Measurements from ENCODE around the gene C2CD2. TPM values are rescaled to one million over a fixed set of nuclear protein-coding genes. Genes with fewer than 3 reads are reported as not detected.

Gene C2CD2
- total RNA-seq, 2 experiments from 2014 or later = 8.2 to 8.8 TPM

- DNase-seq = no peak
- Histone ChIP-seq H3K27me3 (ENCODE audit: control insufficient read depth in 1 of 2, insufficient read depth in 2 of 2, low read length in 2 of 2) (no peaks in the 10 kb centered on the region), H3K27ac (ENCODE audit: low read depth in 1 of 2, low read length in 2 of 2) (no peak overlapping the region), H3K4me1 (ENCODE audit: insufficient read depth, low read length) (peaks cover 7% of the 10 kb centered on the region), H3K4me3 (ENCODE audit: low read length) (no peak overlapping the region), H3K9me3 (ENCODE audit: control insufficient read depth in 1 of 2, insufficient read depth in 1 of 2, low read length in 2 of 2) (no peaks in the 10 kb centered on the region), H3K36me3 (ENCODE audit: insufficient read depth, low read length) (peaks cover 25% of the 10 kb centered on the region)
- no peak overlapping the region for H3K4me3 Mint-ChIP-seq
- ChIA-PET CTCF (no interaction called here), POLR2A (no interaction called here)
- peaks cover 11% of the 10 kb centered on the region for H3K4me1 Mint-ChIP-seq (ENCODE audit: low read depth)
- H3K9me3 Mint-ChIP-seq = no peaks in the 10 kb centered on the region
- ATAC-seq (ENCODE audit: poor library complexity) = no peak
- H3K36me3 Mint-ChIP-seq (ENCODE audit: low read depth) = peaks cover 16% of the 10 kb centered on the region
- TF ChIP-seq CTCF (IDR thresholded peaks at IDR 0.05) = no peak
- no peaks in the 10 kb centered on the region for H3K27me3 Mint-ChIP-seq
- intact Hi-C loops (cut with DNase I, micrococcal nuclease) = no loop called here
- no peak overlapping the region for H3K27ac Mint-ChIP-seq
These were observed 91.8 kb downstream of the C2CD2 start for GRCh38 chr21:41861987-41862386.

- Mint-ChIP-seq H3K27me3 (no peaks in the 10 kb centered on the region), H3K9me3 (no peaks in the 10 kb centered on the region), H3K36me3 (ENCODE audit: low read depth) (peaks cover 24% of the 10 kb centered on the region), H3K4me1 (ENCODE audit: low read depth) (peaks cover 11% of the 10 kb centered on the region), H3K4me3 (no peak overlapping the region), H3K27ac (no peak overlapping the region)
- CTCF ChIA-PET = no interaction called here
- Histone ChIP-seq H3K27me3 (ENCODE audit: control insufficient read depth in 1 of 2, insufficient read depth in 2 of 2, low read length in 2 of 2) (no peaks in the 10 kb centered on the region), H3K4me1 (ENCODE audit: insufficient read depth, low read length) (peaks cover 7% of the 10 kb centered on the region), H3K36me3 (ENCODE audit: insufficient read depth, low read length) (peaks cover 32% of the 10 kb centered on the region), H3K4me3 (ENCODE audit: low read length) (no peak overlapping the region), H3K27ac (ENCODE audit: low read depth in 1 of 2, low read length in 2 of 2) (no peak overlapping the region), H3K9me3 (ENCODE audit: control insufficient read depth in 1 of 2, insufficient read depth in 1 of 2, low read length in 2 of 2) (no peaks in the 10 kb centered on the region)
- DNase-seq (no peak), ATAC-seq (ENCODE audit: poor library complexity) (no peak)
- POLR2A ChIA-PET = no interaction called here
- intact Hi-C loops (cut with DNase I, micrococcal nuclease) = no loop called here
- no peak for TF ChIP-seq CTCF (IDR thresholded peaks at IDR 0.05)
These were observed 92.6 kb downstream of the C2CD2 start for GRCh38 chr21:41861255-41861654.

GRCh38 chr21:41859297-41859980 is 94.4 kb downstream of the C2CD2 start:
- H3K4me3 ChIP-seq (ENCODE audit: low read length) = no peak overlapping the region
- Mint-ChIP-seq H3K36me3 (ENCODE audit: low read depth) (peaks cover 31% of the 10 kb centered on the region), H3K27me3 (no peaks in the 10 kb centered on the region), H3K27ac (no peak overlapping the region), H3K4me3 (no peak overlapping the region), H3K9me3 (no peaks in the 10 kb centered on the region), H3K4me1 (ENCODE audit: low read depth) (peaks cover 8% of the 10 kb centered on the region)
- no peak for TF ChIP-seq CTCF (IDR thresholded peaks at IDR 0.05)
- no peaks in the 10 kb centered on the region for H3K9me3 ChIP-seq (ENCODE audit: control insufficient read depth in 1 of 2, insufficient read depth in 1 of 2, low read length in 2 of 2)
- CTCF ChIA-PET = no interaction called here
- no peak for DNase-seq
- no peaks in the 10 kb centered on the region for H3K4me1 ChIP-seq (ENCODE audit: insufficient read depth, low read length)
- intact Hi-C loops (cut with DNase I, micrococcal nuclease) = no loop called here
- no peak overlapping the region for H3K27ac ChIP-seq (ENCODE audit: low read depth in 1 of 2, low read length in 2 of 2)
- ATAC-seq (ENCODE audit: poor library complexity) = no peak
- POLR2A ChIA-PET = no interaction called here
- no peaks in the 10 kb centered on the region for H3K27me3 ChIP-seq (ENCODE audit: control insufficient read depth in 1 of 2, insufficient read depth in 2 of 2, low read length in 2 of 2)
- peaks cover 44% of the 10 kb centered on the region for H3K36me3 ChIP-seq (ENCODE audit: insufficient read depth, low read length)
